GM12801 (cell line): ENCODE data around the gene KRTAP10-5.

Experiments
- TF ChIP-seq, protein P1 (sequence below): IDR thresholded peaks from one replicate; pipeline ENCODE4 v1.5.1; 2011; ENCODE audit warnings: control low read depth; ENCODE audit not compliant: insufficient read length; ENCODE audit errors: extremely low read depth

KRTAP10-5 gene

DNA sequence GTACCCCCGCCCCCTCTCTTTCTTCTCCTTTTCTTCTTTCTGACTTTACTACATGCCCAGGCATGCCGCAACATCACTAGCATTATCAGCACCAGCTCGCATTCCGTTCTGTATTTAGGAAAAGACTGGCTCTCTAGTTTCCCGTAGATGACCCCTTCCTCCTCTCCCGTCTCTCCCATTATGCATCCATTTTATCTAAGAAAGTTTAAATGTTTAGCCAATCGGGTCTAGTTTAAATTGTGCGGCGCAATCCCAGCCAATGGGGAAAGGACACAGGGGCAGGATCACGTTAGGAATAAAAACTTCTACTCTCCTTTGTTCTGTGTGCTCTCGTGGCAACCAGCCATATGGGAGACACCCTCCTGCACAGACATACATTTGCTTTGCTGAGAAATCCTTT lies 17.7 kb upstream of the KRTAP10-5 start:
- TF ChIP-seq, protein P1, sequence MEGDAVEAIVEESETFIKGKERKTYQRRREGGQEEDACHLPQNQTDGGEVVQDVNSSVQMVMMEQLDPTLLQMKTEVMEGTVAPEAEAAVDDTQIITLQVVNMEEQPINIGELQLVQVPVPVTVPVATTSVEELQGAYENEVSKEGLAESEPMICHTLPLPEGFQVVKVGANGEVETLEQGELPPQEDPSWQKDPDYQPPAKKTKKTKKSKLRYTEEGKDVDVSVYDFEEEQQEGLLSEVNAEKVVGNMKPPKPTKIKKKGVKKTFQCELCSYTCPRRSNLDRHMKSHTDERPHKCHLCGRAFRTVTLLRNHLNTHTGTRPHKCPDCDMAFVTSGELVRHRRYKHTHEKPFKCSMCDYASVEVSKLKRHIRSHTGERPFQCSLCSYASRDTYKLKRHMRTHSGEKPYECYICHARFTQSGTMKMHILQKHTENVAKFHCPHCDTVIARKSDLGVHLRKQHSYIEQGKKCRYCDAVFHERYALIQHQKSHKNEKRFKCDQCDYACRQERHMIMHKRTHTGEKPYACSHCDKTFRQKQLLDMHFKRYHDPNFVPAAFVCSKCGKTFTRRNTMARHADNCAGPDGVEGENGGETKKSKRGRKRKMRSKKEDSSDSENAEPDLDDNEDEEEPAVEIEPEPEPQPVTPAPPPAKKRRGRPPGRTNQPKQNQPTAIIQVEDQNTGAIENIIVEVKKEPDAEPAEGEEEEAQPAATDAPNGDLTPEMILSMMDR: no peak

DNA sequence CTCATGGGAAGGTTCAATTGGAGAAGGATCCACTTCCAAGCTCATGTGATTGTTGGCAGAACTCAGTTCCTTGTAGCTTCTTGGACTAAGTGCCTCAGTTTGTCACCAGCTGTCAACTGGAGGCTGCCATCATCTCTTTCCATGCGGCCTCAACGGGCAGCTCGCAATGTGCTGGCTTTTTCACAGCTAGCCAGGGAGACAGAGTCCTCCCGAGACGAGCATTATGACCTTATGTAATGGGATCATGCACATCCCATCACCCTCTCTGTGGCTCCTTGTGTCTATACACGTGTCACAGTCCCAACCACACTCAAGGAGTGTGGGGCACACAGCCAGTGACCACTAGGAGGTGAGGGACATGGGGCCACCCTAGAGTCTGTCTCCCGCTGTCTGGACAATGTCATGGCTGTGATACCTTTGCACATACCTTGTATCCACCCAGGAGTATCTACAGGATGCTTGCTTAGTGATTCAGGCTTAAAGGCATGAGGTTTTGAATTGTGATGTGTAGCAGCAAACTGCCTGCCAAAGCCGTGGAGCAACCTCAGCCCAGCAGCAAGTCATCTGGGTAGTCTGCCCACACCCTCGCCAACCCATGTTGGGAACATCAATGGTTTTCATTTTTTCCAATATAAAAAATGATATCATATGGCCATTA lies 15.8 kb upstream of the KRTAP10-5 start:
- TF ChIP-seq, protein P1: no peak

DNA sequence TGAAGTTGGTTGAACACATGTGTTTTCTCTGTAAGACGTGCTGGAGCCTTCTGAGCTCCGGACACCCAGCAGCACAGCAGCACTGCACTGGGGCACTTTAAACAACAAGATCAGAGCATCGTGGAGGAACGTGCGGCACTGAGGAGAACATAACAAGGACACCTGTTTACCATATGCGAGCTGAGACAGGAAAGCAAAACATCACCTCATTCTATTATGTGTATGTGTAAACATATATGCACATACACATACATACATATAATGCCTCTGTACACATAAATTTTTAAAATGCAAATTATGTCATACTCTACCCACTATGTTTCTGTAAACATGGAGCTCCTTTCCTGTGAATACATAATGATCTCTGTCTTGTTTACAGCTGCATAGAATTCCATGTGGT lies 15.1 kb upstream of the KRTAP10-5 start:
- TF ChIP-seq, protein P1: no peak

DNA sequence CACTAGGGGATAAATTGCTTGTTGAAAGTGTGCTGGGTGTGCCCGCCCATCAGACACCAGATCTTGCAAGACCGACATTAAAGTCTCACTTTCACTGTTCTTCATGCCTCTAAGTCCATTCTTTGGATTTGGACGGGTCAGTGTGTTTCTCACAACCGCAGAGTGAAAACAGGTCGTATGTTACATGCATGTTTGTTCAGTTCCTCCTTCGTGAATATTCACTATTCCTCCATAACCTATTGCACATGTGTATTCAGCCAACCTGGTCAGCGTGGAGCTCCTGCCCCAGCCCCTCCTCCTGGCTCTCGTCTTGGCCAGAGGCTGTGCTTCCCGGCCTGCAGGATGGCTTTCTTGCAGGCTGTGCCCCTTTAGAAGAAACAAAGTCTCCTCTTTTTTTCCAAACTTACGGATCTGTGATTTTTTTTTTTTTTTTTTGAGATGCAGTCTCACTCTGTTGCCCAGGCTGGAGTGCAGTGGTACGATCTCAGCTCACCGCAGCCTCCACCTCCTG lies 14.1 kb upstream of the KRTAP10-5 start:
- TF ChIP-seq, protein P1: no peak

DNA sequence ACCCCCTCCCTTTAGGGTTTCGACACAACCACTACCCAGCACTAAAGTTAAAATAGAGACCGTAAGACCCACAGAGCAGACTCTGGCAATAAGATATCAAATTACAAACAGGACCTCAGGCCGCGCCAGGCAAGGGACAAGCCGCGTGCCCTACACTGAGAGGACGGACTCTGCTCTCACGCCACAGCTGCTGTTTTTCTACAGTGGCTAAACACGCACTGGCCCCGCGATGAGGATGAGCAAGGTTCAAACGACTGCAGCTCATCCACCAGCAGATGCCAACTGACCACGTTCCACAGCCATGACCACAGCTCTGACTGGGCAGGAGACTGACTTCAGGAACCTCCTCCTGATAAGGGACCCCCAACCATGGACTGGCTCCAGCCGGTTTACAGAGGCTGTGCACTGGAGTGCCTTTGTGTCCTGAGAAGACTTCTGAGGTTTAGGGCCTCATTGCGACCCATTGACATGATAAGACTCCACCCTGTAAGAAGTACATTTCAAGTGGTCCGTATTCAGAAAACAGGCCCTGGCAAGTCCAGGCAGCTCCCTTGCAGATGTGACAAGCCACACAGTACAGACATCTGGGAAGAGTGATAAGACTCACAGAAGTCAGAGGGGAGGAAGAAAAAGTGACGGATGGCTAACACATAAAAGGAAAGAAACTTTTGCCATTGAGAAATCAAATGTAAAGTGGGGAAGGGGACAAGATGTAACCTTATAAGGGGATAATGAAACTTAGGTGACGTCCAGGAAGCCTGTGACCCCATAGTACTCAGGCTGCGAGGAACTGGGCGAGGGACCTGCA lies 13.4 kb upstream of the KRTAP10-5 start:
- TF ChIP-seq, protein P1: no peak

DNA sequence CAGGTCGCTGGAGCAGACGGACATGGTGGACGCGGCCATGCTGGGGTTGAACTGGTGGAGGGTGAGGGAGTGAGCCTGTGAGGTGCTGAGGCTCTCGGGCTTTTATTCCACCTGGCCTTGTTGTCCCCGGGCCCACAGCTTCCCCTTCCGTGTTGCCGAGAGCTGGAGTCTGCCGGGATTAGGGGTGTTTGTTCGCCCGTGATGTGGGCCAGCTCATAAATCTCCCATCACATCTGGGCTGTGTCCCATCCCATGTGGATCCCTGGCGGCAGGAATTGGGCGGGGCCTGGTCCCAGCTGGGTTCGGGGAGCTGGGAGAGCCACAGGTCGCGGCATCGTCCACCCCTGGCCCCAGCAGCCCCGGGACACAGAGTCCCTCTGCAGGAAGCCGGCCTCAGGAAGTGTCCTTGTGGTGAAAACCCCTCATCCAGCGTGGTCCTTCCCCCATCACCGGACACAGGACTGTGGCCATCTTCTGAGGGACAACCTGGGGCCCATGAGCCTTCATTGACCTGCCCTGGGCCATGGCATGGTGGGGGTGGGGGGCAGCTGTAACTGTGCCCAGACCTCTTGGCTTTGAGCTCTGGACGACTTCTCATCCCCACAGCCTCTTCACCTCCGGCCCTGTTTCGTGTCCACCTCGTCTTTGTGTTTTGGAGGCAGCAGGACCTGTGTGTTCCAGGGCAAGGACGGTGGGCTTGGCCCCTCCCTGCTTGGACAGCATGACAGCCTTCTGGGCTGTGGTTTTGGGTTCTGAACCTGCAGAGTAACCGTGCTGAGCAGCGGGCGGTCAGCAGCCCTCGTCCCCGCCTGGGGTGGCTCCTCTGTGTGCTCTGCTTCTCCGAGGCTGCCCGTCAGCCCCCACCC lies 12.3 kb upstream of the KRTAP10-5 start, which contains the start of gene KRTAP10-6:
Gene KRTAP10-6 (minus strand): TSS at position 60 of the 866 bp plus-strand sequence. CDS start 21 bp downstream, at position 39.
- TF ChIP-seq, protein P1: no peak

DNA sequence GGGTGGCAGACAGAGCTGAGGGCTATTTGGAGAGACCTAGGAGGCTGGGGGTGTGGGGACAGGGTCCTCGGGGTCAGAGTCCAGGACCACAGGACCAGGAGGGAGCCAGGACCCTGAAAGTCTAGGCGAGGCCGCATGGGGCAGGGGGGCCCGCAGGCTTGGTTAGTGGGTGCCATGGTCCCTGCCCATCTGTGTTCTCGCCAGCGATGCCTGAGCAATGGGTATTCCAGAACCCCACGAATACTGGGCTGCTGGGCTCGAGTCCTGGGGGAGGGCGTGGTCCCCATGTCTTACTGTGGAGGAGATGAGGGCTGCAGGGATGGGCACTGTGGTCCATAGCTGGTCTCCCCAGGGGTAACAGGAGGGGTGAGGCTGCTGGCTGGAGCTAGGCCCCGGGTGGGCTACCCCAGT lies 9.9 kb upstream of the KRTAP10-5 start:
- TF ChIP-seq, protein P1: no peak
